GM18870 (cell line): ENCODE measurements around the gene CD3G.
A peak's percentile ranks its signal among the peaks of the same experiment; 100 is the strongest.

Experiments used
- ATAC-seq: cut with Tn5 transposase; IDR thresholded peaks from one replicate; pipeline ENCODE4 v1.9.1; 2021; ENCODE audit warnings: moderate library complexity; ENCODE audit not compliant: unreplicated experiment

The CD3G gene

DNA sequence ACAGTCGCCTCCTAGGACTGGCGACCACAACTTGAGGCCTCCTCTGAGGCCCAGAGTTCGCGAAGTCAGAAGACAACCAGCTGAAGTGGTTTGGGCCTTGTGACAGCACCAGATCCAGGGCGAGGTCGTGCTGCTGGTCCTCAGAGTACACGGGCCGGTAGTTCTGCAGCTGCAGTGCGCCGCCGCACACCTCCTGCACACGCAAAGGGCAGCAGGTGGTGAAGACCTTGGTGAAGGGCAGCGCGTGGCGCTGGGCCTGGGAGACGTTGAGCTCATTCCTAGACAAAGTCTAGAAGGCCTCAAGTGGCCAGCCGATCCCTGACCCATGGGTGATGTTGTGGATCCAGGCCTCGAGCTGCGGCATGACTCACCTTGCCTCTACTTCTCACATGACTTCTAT lies 21.4 kb upstream of the CD3G start:
- ATAC-seq: no peak

DNA sequence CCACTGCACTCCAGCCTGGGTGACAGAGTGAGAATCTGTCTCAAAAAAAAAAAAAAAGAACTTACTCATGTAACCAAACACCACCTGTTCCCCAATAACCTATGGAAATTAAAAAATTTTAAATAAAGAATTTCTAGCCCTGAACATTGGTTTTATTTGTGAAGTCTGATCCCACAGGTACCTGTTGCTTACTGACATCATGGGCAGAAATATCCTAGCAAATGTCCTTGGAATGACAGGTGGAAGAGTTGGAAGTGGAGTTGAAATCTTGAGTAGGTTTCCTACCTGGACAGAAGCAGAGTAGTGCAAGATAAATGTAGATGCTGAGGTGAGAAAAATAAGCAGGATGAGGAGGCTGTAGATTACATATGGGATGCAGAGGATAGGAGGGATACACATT lies 18.9 kb upstream of the CD3G start:
- no peak for ATAC-seq

DNA sequence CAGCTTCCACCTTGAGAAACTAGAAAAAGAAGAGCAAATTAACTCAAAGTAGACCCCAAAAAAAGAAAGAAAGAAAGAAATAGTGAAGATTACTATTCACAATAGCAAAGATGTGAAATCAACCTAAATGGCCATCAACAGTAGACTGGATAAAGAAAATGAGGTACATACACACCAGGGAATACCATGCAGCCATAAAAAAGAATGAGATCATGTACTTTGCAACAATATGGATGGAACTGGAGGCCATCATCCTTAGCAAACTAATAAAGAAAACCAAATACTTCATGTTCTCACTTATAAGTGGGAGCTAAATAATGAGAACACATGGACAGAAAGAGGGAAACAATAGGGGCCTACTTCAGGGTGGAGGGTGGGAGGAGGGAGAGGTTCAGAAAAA lies 15.4 kb upstream of the CD3G start:
- no peak for ATAC-seq

DNA sequence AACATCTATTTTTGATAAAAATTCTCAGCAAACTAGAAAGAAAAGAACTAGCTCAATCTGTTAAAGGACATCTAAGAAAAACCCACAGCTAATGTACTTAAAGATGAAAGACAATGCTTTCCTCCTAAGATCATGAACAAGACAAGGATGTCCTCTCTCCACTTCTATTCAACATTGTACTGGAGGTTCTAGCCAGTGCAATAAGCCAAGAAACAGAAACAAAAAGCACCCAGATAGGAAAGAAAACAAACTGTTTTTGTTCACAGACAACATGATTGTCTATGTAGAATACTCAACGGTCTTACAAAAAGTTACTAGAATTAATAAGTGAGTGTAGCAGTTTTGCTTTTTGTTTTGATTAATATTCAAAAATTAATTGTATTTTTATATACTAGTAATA lies 9.4 kb upstream of the CD3G start:
- no peak for ATAC-seq

DNA sequence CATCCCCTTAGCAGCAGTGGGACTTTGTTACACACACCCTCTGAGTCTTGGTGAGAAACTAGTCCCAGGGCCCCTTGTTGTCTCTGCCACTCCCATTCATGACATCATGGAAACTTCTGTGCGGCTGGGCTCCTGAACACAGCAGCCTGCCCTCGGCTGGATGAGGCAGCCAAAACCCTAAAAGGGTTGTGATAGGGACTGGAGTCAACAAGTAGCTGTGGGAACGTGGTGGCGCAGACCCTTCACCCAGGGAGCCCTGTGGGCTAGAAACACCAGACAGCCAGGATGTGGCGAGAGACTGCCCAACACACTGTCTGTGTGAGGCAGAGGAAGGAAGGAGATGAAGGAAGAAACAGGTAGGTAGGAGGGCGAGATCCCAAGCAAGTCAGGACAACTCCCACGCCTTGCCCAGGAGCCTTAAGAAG lies 5.5 kb upstream of the CD3G start:
- no peak for ATAC-seq

DNA sequence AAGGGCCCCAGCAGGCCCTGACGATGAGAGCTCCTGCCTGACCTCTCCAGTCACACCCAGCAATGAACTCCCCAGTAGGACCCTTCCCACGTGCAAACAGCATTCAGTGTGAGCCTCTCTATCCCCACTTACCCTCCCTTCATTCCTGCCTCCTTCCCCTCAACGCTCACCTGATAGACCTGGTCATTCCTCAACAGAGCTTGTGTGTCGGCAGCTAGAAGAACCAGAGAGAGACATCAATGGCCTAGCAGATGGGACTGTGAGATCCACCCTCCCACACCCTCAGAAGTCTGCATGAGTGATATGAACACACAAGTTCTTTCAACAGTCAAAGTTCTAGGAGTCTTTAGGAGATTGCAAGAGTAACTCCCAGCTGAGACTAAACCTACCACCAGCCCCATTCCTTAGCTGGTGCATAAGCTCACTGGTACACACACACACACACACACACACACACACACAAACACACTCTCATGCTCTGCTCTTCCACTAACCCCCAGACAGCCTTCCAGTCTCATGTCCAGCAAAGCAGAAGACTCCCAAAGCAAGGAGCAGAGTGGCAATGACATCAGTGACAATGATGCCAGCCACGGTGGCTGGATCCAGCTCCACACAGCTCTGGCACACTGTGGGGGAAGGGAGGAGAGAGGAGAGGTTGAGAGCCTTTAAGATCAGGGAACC lies 4.7 kb upstream of the CD3G start:
- ATAC-seq: no peak

DNA sequence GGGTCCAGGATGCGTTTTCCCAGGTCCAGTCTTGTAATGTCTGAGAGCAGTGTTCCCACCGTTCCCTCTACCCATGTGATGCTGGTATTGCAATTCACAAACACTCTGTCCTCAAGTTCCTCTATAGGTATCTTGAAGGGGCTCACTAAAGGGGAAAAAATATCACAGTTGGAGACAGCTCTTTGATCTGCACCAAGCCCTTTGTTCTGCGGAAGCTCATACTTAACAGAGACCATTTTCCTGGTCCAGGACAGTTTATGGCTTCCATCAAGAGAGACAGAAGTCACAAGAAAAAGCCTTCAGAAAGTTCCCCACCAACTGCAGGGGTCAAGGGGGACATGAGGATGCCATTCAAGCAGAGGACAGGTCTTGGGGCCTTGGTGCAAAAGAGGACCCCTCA lies 3.7 kb upstream of the CD3G start:
- ATAC-seq: no peak

DNA sequence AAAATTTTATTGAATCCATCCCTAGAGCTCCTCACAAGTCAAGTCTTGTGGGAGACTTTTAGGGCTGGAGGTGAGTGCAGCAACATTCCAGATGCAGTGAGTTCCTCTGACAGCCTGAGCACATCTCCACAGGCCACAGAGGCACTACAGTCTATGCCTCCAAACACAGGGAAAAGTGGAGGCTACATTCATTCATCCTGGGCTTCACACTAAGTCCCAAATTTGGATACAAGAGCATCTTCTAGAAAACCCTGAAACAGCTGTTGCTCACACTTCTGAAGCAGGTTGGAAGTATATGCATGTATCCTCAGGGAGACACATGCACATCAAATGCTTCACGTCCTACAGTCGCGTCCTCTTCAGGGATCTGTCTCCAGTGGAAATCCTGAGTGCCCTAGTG lies 2.9 kb upstream of the CD3G start:
- ATAC-seq: no peak

DNA sequence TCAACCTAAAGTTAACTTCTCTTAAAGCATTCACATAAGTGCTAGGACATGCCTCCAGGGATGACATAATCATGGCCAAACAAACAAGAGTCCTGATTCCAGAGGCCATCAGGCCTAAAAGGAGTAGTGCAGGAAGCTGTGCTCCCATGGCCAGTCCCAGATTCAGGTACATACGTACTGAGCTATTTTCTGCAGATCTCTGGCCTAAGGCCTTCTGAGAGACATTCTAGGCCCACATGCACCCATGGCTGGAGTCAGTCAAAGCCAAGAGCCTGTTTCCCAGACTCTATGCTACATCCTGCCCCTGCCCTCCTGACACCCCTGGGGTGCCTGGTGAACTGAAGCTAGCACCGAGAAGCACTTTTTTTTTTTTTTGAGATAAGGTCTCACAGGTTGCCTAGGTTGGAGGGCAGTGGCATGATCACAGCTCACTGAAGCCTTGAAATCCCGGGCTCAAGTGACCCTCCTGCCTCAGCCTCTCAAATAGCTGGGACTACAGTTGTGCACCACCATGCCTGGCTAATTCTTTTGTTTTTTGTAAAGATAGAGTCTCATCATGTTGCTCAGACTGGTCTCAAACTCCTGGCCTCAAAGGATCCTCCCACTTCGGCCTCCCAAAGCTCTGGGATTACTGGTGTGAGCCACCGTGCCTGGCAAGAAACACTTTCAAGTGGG lies 2.2 kb upstream of the CD3G start:
- ATAC-seq: no peak

DNA sequence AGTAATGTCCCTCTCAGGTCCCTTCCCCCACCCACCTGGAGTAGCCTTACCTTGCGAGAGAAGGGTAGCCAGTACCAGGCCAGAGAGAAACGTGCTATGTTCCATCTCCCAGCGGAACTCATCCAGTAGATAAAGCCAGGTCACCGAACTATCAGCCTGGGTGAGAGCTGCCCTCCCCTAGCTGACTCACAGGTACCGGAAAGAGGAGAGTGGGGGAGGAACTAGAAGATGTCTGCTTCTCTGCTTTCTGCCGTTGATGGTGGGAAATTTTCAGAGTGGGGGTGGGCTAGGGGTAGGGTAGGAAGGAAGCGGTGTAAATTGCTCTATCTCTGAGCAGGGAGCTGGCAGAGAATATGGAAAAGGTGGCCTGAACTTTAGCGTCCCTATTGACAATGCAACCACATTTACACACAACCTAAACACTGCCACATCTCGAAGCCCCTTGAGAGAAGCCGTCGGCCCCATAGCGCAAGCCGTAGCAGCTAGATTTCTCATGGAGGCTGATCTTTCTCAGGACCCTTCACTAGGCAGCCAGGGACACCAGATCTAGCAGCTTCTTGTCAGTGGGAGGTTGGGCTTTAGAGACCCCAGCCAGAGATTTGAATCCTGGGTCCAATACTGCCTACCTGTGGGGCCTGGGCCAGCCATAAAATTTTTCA lies 1.5 kb upstream of the CD3G start, which contains the start of gene CD3D:
TSS of gene CD3D (minus strand) at position 203 of the 659 bp plus-strand sequence. CDS start at position 105, 98 bp downstream.
- no peak for ATAC-seq

DNA sequence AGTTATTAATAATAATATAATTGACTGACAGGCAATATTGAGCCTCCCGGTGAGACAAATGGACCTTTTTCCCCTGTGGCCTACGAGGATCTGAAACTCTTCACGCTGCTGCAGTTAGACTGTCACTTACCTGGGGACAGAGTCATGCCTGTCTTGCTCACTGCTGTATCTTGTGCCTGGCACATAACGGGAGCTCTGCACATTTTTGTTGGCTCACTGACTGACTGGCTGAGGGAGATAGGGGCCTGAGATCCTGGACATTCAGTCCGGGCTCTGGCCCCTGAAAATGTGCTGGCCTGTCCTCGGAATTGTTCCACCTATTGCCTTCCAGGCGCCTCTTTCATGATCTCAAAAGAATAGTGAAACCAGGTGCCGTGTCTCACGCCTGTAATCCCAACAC lies 896 bp upstream of the CD3G start:
- no peak for ATAC-seq

DNA sequence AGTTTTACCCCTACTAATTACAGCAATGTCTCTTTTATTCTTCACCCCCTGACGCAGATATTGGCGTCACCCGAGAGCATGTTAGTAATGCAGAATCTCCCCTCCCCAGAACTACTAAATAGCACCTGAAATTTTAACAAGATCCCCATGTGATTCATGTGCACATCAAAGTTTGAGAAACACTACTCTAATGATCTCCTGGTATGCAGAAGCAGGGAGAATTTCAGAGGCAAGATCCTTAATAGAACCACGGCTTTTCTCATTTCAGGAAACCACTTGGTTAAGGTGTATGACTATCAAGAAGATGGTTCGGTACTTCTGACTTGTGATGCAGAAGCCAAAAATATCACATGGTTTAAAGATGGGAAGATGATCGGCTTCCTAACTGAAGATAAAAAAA lies 5.3 kb downstream of the CD3G start:
- no peak for ATAC-seq

DNA sequence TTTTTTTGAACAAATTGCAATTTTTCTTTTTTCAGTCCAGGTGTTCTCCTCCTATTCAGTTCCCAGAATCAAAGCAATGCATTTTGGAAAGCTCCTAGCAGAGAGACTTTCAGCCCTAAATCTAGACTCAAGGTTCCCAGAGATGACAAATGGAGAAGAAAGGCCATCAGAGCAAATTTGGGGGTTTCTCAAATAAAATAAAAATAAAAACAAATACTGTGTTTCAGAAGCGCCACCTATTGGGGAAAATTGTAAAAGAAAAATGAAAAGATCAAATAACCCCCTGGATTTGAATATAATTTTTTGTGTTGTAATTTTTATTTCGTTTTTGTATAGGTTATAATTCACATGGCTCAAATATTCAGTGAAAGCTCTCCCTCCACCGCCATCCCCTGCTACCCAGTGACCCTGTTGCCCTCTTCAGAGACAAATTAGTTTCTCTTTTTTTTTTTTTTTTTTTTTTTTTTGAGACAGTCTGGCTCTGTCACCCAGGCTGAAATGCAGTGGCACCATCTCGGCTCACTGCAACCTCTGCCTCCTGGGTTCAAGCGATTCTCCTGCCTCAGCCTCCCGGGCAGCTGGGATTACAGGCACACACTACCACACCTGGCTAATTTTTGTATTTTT lies 9.1 kb downstream of the CD3G start:
- ATAC-seq: no peak

DNA sequence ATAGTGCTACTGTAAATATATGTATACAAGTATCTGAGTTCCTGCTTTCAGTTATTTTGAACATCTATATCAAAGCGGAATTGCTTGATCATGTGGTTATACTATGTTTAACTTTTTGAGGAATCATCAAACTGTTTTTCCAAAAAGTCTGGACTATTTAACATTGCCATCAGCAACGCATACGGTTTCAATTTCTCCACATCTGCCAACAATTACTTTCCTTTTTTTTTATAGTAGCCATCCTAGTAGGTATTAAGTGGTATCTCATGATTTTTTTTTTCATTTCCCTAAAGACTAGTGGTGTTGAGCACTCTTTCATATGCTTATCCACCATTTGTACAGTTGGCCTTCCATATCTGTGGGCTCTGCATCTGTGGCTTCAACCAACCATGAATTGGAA lies 13.9 kb downstream of the CD3G start:
- ATAC-seq: no peak

DNA sequence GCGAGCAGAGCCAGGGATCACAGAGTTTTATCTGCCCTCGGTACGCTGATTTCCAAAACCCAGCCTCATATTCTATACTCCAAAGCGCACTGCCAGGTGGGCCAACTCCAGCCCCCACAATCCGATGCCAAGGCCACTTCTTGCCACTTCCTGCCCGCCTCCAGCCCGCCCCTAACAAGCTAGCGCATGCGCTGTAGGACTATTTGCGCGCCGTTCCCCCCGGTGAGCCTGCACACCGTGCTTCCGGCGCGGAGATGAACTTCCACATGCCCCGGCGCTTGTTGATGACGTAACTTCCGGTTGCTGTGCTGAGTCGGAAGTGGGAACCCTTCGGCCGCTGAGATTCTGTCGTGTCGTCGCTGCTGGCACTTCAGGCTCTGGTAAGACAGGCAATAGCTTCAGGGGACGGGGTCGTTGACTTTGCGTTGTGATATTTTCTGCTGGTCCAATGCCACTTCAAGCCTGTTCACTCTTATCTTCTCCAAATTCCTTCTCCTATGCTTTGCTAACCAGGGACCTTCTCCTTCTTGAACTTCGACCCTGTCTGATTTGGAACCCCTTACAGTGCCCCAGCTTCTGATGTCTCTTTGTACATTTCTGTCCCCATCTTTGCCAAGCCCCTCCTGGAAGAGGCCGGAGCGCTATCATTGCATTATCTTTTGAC lies 15.3 kb downstream of the CD3G start, which contains the start of gene UBE4A:
TSS of gene UBE4A (plus strand) at position 306 of the 664 bp plus-strand sequence. CDS start 5,481 bp downstream, outside the sequence.
- ATAC-seq: peak; percentile 76

DNA sequence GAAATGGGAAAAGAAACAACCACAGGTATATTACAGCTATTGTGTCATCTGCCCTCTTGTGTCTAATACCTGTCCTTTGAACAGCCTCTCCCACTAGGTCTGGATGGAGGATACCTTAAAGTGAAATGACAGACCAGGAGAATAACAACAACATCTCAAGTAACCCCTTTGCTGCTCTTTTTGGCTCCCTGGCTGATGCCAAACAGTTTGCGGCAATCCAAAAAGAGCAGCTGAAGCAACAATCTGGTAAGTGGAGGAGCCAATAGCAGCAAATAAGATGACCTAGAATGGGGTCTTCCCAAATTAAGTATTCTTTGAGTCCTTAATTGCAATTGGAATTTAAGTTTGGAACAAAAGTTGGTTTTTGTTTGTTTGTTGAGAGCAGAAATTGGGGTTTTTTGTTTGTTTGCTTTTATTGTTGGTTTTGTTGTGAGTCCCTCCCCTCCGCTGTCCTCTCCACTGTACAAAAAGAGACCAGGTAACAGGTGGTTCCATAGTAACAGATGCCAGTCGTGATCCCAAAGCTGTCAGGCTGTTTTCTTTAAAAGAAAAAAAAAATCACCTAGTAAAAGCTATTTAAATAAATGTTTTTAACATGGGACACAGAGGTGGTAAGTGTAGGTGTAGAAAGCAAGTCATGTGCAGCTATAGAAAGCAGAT lies 20.9 kb downstream of the CD3G start:
- no peak for ATAC-seq

DNA sequence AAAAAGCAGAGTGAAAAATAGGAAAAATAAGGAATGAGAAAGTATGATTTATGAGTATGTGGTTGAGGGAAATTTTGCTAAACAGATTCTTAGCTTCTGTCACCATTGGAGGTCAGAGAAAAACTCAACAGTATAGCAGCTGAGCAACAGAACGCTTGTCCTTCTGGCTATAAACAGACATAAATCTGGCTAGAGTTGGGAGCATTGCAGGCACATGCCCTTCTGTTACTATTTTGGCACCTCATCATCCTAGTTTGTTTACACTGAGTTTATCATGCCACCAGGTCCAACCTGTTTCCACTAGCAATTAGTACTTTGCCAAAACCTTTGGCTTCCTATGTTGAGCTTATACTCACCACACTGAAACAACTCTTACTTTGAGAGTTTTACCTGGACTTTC lies 22.1 kb downstream of the CD3G start:
- no peak for ATAC-seq

DNA sequence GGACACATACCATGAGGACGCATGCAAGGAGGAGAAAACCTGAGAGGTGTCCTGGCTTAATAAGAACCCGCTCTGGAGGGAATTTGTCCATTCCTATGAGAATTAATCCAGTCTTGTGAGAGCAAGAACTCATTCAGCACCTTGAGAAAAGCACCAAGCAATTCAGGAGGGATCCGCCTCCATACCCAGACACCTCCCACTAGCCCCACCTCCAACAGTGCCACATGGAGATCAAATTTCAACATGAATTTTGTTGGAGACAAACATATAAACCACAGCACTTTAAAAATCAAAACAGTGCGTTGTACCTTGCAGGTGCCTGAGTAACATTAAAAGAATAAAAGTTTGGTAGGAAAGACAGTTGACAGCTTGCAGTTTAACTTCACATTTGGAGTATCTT lies 26.6 kb downstream of the CD3G start:
- ATAC-seq: no peak

DNA sequence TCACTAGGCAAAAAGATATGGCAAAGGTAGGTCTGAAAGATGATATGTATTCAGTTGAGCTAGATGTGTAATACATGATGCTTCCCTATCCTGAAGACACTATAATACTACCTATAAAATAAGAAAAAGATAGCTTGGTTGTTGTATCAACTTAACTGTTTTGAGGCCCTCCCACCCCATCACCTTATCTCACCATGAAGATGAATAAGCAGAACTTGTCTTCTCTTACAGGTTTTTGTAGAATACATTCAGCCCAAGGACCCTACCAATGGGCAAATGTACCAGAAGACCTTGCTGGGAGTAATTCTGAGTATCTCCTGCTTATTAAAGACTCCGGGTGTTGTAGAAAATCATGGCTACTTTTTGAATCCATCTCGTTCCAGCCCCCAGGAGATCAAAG lies 29.1 kb downstream of the CD3G start:
- no peak for ATAC-seq

DNA sequence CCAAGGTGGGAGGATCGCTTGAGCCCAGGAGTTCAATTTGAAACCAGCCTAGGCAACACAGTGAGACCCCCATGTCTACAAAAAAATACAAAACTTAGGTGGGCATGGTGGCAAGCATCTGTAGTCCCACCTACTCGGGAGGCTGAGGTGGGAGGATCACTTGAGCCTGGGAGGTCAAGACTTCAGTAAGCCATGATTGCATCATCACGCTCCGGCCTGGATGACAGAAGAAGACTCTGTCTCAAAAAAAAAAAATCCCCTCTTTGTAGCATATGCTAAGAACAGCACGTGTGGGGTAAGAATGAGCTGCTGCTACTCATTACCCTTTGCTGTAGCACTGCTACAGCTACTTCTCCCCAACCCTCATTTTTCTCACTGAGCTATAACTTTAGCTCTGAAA lies 29.7 kb downstream of the CD3G start:
- ATAC-seq: no peak

DNA sequence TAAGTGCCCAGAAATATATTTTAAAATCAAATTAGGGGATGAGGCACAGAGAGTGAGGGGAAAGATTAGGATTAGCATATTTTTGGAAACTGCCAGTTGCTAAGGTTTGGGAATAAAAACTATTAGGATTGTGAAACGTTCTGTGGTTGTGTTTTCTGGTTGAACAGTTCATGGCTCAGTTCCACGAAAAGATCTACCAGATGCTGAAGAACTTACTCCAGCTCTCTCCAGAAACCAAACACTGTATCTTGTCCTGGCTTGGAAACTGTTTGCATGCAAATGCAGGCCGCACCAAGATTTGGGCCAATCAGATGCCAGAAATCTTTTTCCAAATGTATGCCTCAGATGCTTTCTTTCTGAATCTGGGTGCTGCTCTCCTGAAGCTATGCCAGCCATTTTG lies 30.6 kb downstream of the CD3G start:
- no peak for ATAC-seq
